ENCODE measurements around the gene PTPRN2. TPM values are rescaled to one million over a fixed set of nuclear protein-coding genes. Genes with fewer than 3 reads are reported as not detected.

Gene PTPRN2
- total and polyA plus RNA-seq, 2 of the 8 experiments (the other 6 are each of a cell fraction or from before 2014, with no cell fraction given): 2.6 to 4.5 TPM

DNA sequence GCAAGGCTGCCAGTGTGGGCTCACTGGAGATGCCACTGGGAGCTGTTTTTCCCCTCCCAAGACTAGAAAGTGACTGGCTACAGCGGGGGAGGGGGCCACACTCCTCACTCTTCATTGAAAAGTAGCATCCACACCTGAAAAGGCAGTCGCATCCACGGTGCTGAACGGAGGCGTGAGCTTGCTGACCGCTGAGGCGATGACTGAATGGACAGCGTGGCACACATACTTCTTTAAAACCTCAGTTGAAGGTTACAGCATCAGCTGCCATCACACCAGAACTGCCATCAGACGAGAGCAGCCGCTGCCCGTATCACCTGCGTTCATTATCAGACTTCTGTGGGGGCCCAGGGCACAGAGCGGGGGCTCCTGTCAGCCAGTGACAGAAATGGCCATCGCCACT, 923.6 kb downstream of the PTPRN2 start (continued):
- TF ChIP-seq, protein P1, sequence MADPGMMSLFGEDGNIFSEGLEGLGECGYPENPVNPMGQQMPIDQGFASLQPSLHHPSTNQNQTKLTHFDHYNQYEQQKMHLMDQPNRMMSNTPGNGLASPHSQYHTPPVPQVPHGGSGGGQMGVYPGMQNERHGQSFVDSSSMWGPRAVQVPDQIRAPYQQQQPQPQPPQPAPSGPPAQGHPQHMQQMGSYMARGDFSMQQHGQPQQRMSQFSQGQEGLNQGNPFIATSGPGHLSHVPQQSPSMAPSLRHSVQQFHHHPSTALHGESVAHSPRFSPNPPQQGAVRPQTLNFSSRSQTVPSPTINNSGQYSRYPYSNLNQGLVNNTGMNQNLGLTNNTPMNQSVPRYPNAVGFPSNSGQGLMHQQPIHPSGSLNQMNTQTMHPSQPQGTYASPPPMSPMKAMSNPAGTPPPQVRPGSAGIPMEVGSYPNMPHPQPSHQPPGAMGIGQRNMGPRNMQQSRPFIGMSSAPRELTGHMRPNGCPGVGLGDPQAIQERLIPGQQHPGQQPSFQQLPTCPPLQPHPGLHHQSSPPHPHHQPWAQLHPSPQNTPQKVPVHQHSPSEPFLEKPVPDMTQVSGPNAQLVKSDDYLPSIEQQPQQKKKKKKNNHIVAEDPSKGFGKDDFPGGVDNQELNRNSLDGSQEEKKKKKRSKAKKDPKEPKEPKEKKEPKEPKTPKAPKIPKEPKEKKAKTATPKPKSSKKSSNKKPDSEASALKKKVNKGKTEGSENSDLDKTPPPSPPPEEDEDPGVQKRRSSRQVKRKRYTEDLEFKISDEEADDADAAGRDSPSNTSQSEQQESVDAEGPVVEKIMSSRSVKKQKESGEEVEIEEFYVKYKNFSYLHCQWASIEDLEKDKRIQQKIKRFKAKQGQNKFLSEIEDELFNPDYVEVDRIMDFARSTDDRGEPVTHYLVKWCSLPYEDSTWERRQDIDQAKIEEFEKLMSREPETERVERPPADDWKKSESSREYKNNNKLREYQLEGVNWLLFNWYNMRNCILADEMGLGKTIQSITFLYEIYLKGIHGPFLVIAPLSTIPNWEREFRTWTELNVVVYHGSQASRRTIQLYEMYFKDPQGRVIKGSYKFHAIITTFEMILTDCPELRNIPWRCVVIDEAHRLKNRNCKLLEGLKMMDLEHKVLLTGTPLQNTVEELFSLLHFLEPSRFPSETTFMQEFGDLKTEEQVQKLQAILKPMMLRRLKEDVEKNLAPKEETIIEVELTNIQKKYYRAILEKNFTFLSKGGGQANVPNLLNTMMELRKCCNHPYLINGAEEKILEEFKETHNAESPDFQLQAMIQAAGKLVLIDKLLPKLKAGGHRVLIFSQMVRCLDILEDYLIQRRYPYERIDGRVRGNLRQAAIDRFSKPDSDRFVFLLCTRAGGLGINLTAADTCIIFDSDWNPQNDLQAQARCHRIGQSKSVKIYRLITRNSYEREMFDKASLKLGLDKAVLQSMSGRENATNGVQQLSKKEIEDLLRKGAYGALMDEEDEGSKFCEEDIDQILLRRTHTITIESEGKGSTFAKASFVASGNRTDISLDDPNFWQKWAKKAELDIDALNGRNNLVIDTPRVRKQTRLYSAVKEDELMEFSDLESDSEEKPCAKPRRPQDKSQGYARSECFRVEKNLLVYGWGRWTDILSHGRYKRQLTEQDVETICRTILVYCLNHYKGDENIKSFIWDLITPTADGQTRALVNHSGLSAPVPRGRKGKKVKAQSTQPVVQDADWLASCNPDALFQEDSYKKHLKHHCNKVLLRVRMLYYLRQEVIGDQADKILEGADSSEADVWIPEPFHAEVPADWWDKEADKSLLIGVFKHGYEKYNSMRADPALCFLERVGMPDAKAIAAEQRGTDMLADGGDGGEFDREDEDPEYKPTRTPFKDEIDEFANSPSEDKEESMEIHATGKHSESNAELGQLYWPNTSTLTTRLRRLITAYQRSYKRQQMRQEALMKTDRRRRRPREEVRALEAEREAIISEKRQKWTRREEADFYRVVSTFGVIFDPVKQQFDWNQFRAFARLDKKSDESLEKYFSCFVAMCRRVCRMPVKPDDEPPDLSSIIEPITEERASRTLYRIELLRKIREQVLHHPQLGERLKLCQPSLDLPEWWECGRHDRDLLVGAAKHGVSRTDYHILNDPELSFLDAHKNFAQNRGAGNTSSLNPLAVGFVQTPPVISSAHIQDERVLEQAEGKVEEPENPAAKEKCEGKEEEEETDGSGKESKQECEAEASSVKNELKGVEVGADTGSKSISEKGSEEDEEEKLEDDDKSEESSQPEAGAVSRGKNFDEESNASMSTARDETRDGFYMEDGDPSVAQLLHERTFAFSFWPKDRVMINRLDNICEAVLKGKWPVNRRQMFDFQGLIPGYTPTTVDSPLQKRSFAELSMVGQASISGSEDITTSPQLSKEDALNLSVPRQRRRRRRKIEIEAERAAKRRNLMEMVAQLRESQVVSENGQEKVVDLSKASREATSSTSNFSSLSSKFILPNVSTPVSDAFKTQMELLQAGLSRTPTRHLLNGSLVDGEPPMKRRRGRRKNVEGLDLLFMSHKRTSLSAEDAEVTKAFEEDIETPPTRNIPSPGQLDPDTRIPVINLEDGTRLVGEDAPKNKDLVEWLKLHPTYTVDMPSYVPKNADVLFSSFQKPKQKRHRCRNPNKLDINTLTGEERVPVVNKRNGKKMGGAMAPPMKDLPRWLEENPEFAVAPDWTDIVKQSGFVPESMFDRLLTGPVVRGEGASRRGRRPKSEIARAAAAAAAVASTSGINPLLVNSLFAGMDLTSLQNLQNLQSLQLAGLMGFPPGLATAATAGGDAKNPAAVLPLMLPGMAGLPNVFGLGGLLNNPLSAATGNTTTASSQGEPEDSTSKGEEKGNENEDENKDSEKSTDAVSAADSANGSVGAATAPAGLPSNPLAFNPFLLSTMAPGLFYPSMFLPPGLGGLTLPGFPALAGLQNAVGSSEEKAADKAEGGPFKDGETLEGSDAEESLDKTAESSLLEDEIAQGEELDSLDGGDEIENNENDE (IDR thresholded peaks at IDR 0.05; ENCODE audit: insufficient replicate concordance, low read length): no peak
- no peak for TF ChIP-seq RFX5 (IDR thresholded peaks at IDR 0.05; ENCODE audit: borderline replicate concordance, low read depth, low read length)
- TF ChIP-seq, protein P2, sequence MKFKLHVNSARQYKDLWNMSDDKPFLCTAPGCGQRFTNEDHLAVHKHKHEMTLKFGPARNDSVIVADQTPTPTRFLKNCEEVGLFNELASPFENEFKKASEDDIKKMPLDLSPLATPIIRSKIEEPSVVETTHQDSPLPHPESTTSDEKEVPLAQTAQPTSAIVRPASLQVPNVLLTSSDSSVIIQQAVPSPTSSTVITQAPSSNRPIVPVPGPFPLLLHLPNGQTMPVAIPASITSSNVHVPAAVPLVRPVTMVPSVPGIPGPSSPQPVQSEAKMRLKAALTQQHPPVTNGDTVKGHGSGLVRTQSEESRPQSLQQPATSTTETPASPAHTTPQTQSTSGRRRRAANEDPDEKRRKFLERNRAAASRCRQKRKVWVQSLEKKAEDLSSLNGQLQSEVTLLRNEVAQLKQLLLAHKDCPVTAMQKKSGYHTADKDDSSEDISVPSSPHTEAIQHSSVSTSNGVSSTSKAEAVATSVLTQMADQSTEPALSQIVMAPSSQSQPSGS (IDR thresholded peaks at IDR 0.05; ENCODE audit: low read length): no peak

Measured in H1 (cell line).